HEK293 (cell line): ENCODE results near the gene CYP4F11.
"Not testable (repeated sequence)": the region's sequence is repeated elsewhere in the genome, so short reads cannot be mapped to it uniquely, and the experiment has no call there.

Experiments used
- CTCF ChIA-PET: fragments of 350-600 bp; formaldehyde crosslinking; extraction: SDS; loops from one replicate; lab custom pipeline; 2021; ENCODE audit warnings: antibody characterized with exemption; lab: Yijun Ruan, JAX
- POLR2A ChIA-PET: fragments of 300-600 bp; formaldehyde crosslinking; extraction: SDS; loops from one replicate; lab custom pipeline; 2020; ENCODE audit warnings: antibody characterized with exemption, inconsistent platforms; lab: Yijun Ruan, JAX
- H3K27ac ChIP-seq: fragments of 200-500 bp; sonication (Bioruptor generic); 2 replicates; pipeline ENCODE4 v1.5.1; 2014; ENCODE audit warnings: low read depth, low read length, control low read depth, inconsistent platforms; ENCODE audit errors: extremely low read depth
- H3K36me3 ChIP-seq, 2 experiments: fragments of 200-500 bp in 1 of 2; sonication (Bioruptor generic) in 1 of 2; 1 replicate in 1 of 2; 2 replicates in 1 of 2; pipeline ENCODE4 v1.5.1; 2014 to 2017; ENCODE audit warnings: inconsistent platforms in 2 of 2, low read length in 2 of 2; ENCODE audit not compliant: control insufficient read depth in 2 of 2, insufficient read depth in 1 of 2
- H3K4me1 ChIP-seq: fragments of 200-500 bp; sonication (Bioruptor generic); 2 replicates; pipeline ENCODE4 v1.5.1; 2014; ENCODE audit warnings: mild to moderate bottlenecking, low read length, inconsistent platforms; ENCODE audit not compliant: control insufficient read depth, insufficient read depth
- H3K4me3 ChIP-seq: 2 replicates; pipeline ENCODE4 v1.5.1; 2011; ENCODE audit warnings: low read depth, mild to moderate bottlenecking, control low read depth, low read length, moderate library complexity
- H3K9me3 ChIP-seq: fragments of 200-500 bp; sonication (Bioruptor generic); 2 replicates; pipeline ENCODE4 v1.5.1; 2014; ENCODE audit warnings: low read depth, low read length, inconsistent platforms; ENCODE audit not compliant: control insufficient read depth, insufficient read depth
- GLIS1 ChIP-seq: fragments of 450-650 bp; formaldehyde crosslinking; IDR thresholded peaks from 2 replicates; pipeline ENCODE4 v1.5.1; 2016; ENCODE audit warnings: missing biosample characterization, missing genetic modification characterization
- IKZF3 ChIP-seq: fragments of 450-650 bp; IDR thresholded peaks from 2 replicates; pipeline ENCODE4 v1.5.0; 2018; ENCODE audit warnings: missing biosample characterization, mild to moderate bottlenecking, missing genetic modification characterization, moderate library complexity
- PBX3 ChIP-seq: sonication (generic); formaldehyde crosslinking; IDR thresholded peaks from 2 replicates; pipeline ENCODE4 v1.8.1; 2022; ENCODE audit warnings: mild to moderate bottlenecking, moderate library complexity, missing genetic modification reagents
- SCRT1 ChIP-seq: fragments of 450-650 bp; formaldehyde crosslinking; IDR thresholded peaks from 2 replicates; pipeline ENCODE4 v1.5.1; 2016; ENCODE audit warnings: missing biosample characterization, missing genetic modification characterization, borderline replicate concordance
- SCRT2 ChIP-seq: fragments of 450-650 bp; formaldehyde crosslinking; IDR thresholded peaks from 2 replicates; pipeline ENCODE4 v1.5.1; 2016; ENCODE audit warnings: missing biosample characterization, missing genetic modification characterization
- SETDB1 ChIP-seq: IDR thresholded peaks from one replicate; pipeline ENCODE4 v1.6.1; 2017; ENCODE audit warnings: mild to moderate bottlenecking, low read length, moderate library complexity, mixed read lengths; ENCODE audit not compliant: insufficient read length
- SP2 ChIP-seq: fragments of 450-650 bp; formaldehyde crosslinking; IDR thresholded peaks from 2 replicates; pipeline ENCODE4 v1.5.1; 2016; ENCODE audit warnings: missing biosample characterization, missing genetic modification characterization
- SP3 ChIP-seq: fragments of 450-650 bp; formaldehyde crosslinking; IDR thresholded peaks from 2 replicates; pipeline ENCODE4 v1.5.1; 2016; ENCODE audit warnings: missing biosample characterization, missing genetic modification characterization
- TCF7L2 ChIP-seq: IDR thresholded peaks from 2 replicates; pipeline ENCODE4 v1.6.1; 2011; ENCODE audit warnings: low read depth, mild to moderate bottlenecking, inconsistent platforms, low read length, moderate library complexity, borderline replicate concordance
- TRIM28 ChIP-seq: IDR thresholded peaks from 2 replicates; pipeline ENCODE4 v1.6.1; 2011; ENCODE audit warnings: low read length, control low read depth, borderline replicate concordance
- ZBTB21 ChIP-seq: fragments of 450-650 bp; formaldehyde crosslinking; IDR thresholded peaks from 2 replicates; pipeline ENCODE4 v1.5.1; 2017; ENCODE audit warnings: missing biosample characterization, missing genetic modification characterization
- ZBTB48 ChIP-seq: fragments of 450-650 bp; formaldehyde crosslinking; IDR thresholded peaks from 2 replicates; pipeline ENCODE4 v1.5.1; 2016; ENCODE audit warnings: missing biosample characterization, missing genetic modification characterization
- ZEB2 ChIP-seq: fragments of 450-650 bp; formaldehyde crosslinking; IDR thresholded peaks from 2 replicates; pipeline ENCODE4 v1.5.1; 2016; ENCODE audit warnings: missing biosample characterization, missing genetic modification characterization
- ZFP3 ChIP-seq: fragments of 450-650 bp; formaldehyde crosslinking; IDR thresholded peaks from 2 replicates; pipeline ENCODE4 v1.5.1; 2016; ENCODE audit warnings: low read depth, missing biosample characterization, missing genetic modification characterization
- ZFP37 ChIP-seq: fragments of 450-650 bp; formaldehyde crosslinking; IDR thresholded peaks from 2 replicates; pipeline ENCODE4 v1.5.1; 2016; ENCODE audit warnings: missing biosample characterization, missing genetic modification characterization
- ZNF138 ChIP-seq: fragments of 450-650 bp; formaldehyde crosslinking; IDR thresholded peaks from 2 replicates; pipeline ENCODE4 v1.5.1; 2016; ENCODE audit warnings: missing biosample characterization, missing genetic modification characterization, borderline replicate concordance
- ZNF174 ChIP-seq: fragments of 450-650 bp; formaldehyde crosslinking; IDR thresholded peaks from 2 replicates; pipeline ENCODE4 v1.5.0; 2017; ENCODE audit warnings: missing biosample characterization, mild to moderate bottlenecking, missing genetic modification characterization
- ZNF214 ChIP-seq: fragments of 450-650 bp; formaldehyde crosslinking; IDR thresholded peaks from 2 replicates; pipeline ENCODE4 v1.5.1; 2017; ENCODE audit warnings: missing biosample characterization, mild to moderate bottlenecking, missing genetic modification characterization, borderline replicate concordance
- ZNF302 ChIP-seq: fragments of 450-650 bp; formaldehyde crosslinking; IDR thresholded peaks from 2 replicates; pipeline ENCODE4 v1.5.1; 2016; ENCODE audit warnings: missing biosample characterization, missing genetic modification characterization, low read depth
- ZNF37A ChIP-seq: fragments of 450-650 bp; IDR thresholded peaks from 2 replicates; pipeline ENCODE4 v1.5.1; 2018; ENCODE audit warnings: missing biosample characterization, missing genetic modification characterization
- ZNF48 ChIP-seq: fragments of 450-650 bp; formaldehyde crosslinking; IDR thresholded peaks from 2 replicates; pipeline ENCODE4 v1.5.1; 2016; ENCODE audit warnings: missing biosample characterization, missing genetic modification characterization
- ZNF501 ChIP-seq: fragments of 450-650 bp; formaldehyde crosslinking; IDR thresholded peaks from 2 replicates; pipeline ENCODE4 v1.5.1; 2016; ENCODE audit warnings: missing biosample characterization, missing genetic modification characterization
- ZNF521 ChIP-seq: fragments of 450-650 bp; formaldehyde crosslinking; IDR thresholded peaks from 2 replicates; pipeline ENCODE4 v1.5.1; 2017; ENCODE audit warnings: missing biosample characterization, mild to moderate bottlenecking, missing genetic modification characterization
- ZNF549 ChIP-seq: fragments of 450-650 bp; IDR thresholded peaks from 2 replicates; pipeline ENCODE4 v1.5.1; 2018; ENCODE audit warnings: missing biosample characterization, missing genetic modification characterization, mild to moderate bottlenecking, inconsistent platforms, moderate library complexity
- ZNF555 ChIP-seq: fragments of 450-650 bp; formaldehyde crosslinking; conservative IDR thresholded peaks from 2 replicates; pipeline ENCODE4 v1.5.1; 2017; ENCODE audit warnings: missing biosample characterization, mild to moderate bottlenecking, missing genetic modification characterization, inconsistent platforms
- ZNF560 ChIP-seq: fragments of 450-650 bp; formaldehyde crosslinking; IDR thresholded peaks from 2 replicates; pipeline ENCODE4 v1.5.1; 2017; ENCODE audit warnings: missing biosample characterization, missing genetic modification characterization, borderline replicate concordance
- ZNF580 ChIP-seq: fragments of 450-650 bp; formaldehyde crosslinking; IDR thresholded peaks from 2 replicates; pipeline ENCODE4 v1.5.1; 2016; ENCODE audit warnings: missing biosample characterization, missing genetic modification characterization
- ZNF621 ChIP-seq: fragments of 450-650 bp; formaldehyde crosslinking; IDR thresholded peaks from 2 replicates; pipeline ENCODE4 v1.5.1; 2017; ENCODE audit warnings: missing biosample characterization, missing genetic modification characterization
- ZNF623 ChIP-seq: fragments of 450-650 bp; formaldehyde crosslinking; IDR thresholded peaks from 2 replicates; pipeline ENCODE4 v1.5.1; 2016; ENCODE audit warnings: missing biosample characterization, missing genetic modification characterization
- ZNF629 ChIP-seq: fragments of 450-650 bp; formaldehyde crosslinking; IDR thresholded peaks from 2 replicates; pipeline ENCODE4 v1.5.1; 2017; ENCODE audit warnings: missing biosample characterization, missing genetic modification characterization
- ZNF654 ChIP-seq: fragments of 450-650 bp; formaldehyde crosslinking; IDR thresholded peaks from 2 replicates; pipeline ENCODE4 v1.5.1; 2016; ENCODE audit warnings: low read depth, missing biosample characterization, missing genetic modification characterization
- ZNF670 ChIP-seq: fragments of 450-650 bp; formaldehyde crosslinking; IDR thresholded peaks from 2 replicates; pipeline ENCODE4 v1.5.1; 2016; ENCODE audit warnings: missing biosample characterization, missing genetic modification characterization, low read depth
- ZNF76 ChIP-seq: fragments of 450-650 bp; formaldehyde crosslinking; IDR thresholded peaks from 2 replicates; pipeline ENCODE4; 2016; ENCODE audit warnings: low read depth, missing biosample characterization, missing genetic modification characterization, borderline replicate concordance
- ZNF843 ChIP-seq: fragments of 450-650 bp; formaldehyde crosslinking; IDR thresholded peaks from 2 replicates; pipeline ENCODE4 v1.5.1; 2016; ENCODE audit warnings: missing biosample characterization, missing genetic modification characterization
- ZSCAN16 ChIP-seq: fragments of 450-650 bp; formaldehyde crosslinking; IDR thresholded peaks from 2 replicates; pipeline ENCODE4 v1.5.1; 2016; ENCODE audit warnings: missing biosample characterization, missing genetic modification characterization
- ZSCAN30 ChIP-seq: fragments of 450-650 bp; IDR thresholded peaks from 2 replicates; pipeline ENCODE4 v1.5.1; 2018; ENCODE audit warnings: missing biosample characterization, mild to moderate bottlenecking, missing genetic modification characterization, moderate library complexity
- ZXDB ChIP-seq: fragments of 450-650 bp; formaldehyde crosslinking; IDR thresholded peaks from 2 replicates; pipeline ENCODE4 v1.5.1; 2016; ENCODE audit warnings: missing biosample characterization, missing genetic modification characterization

The CYP4F11 gene

GRCh38 chr19:15902254-15902653 lies 32.1 kb downstream of the CYP4F11 start:
- Histone ChIP-seq H3K9me3 (no peaks in the 10 kb centered on the region), H3K27ac (no peak overlapping the region), H3K36me3 (no peaks in the 10 kb centered on the region), H3K4me1 (no peaks in the 10 kb centered on the region), H3K4me3 (no peak overlapping the region)
- CTCF ChIA-PET = no interaction called here
- no peak for TF ChIP-seq ZNF521 (tag by site-specific recombination)
- TF ChIP-seq ZNF501 (tag by site-specific recombination) = no peak
- no peak for TF ChIP-seq ZNF48 (tag by site-specific recombination)
- TF ChIP-seq ZNF138 (tag by site-specific recombination) = no peak
- no peak for TF ChIP-seq TRIM28
- no peak for TF ChIP-seq ZNF549 (tag by site-specific recombination)
- TF ChIP-seq IKZF3 (tag by site-specific recombination) = no peak
- no peak for TF ChIP-seq SETDB1
- TF ChIP-seq ZNF670 (tag by site-specific recombination) = no peak
- TF ChIP-seq ZBTB48 (tag by site-specific recombination) = no peak
- no peak for TF ChIP-seq ZNF843
- no peak for TF ChIP-seq ZNF214
- TF ChIP-seq ZNF560 (tag by site-specific recombination) = no peak
- no peak for TF ChIP-seq ZSCAN16 (tag by site-specific recombination)
- TF ChIP-seq SP2 (tag by site-specific recombination) = no peak
- no peak for TF ChIP-seq ZNF76 (tag by site-specific recombination)
- no peak for TF ChIP-seq ZFP37 (tag by site-specific recombination)
- TF ChIP-seq ZNF37A (tag by site-specific recombination) = no peak
- POLR2A ChIA-PET = no interaction called here

- no peaks in the 10 kb centered on the region for H3K4me1 ChIP-seq
- ChIA-PET POLR2A (no interaction called here), CTCF (interaction anchor here (0.5 to 0.6 kb wide), 2 partner anchors 58 to 115 kb away, joined by 3 read pairs; no protein-coding TSS in a partner anchor)
- H3K9me3 ChIP-seq = no peaks in the 10 kb centered on the region
- no peak overlapping the region for H3K4me3 ChIP-seq
- no peak overlapping the region for H3K27ac ChIP-seq
- TF ChIP-seq SCRT1 (no peak), GLIS1 (tag by site-specific recombination) (no peak), ZEB2 (tag by site-specific recombination) (no peak), ZNF174 (tag by site-specific recombination) (no peak), ZNF302 (no peak), TCF7L2 (no peak), ZNF621 (tag by site-specific recombination) (no peak), PBX3 (CRISPR knock-in tag) (no peak), ZNF555 (tag by site-specific recombination) (no peak), SCRT2 (tag by site-specific recombination) (no peak), ZNF48 (tag by site-specific recombination) (no peak), ZBTB21 (no peak), ZXDB (no peak), ZSCAN30 (no peak), ZNF580 (no peak), ZNF654 (no peak), ZNF629 (tag by site-specific recombination) (no peak), ZNF623 (tag by site-specific recombination) (no peak), ZFP3 (tag by site-specific recombination) (no peak), SP3 (tag by site-specific recombination) (no peak)
- no peaks in the 10 kb centered on the region for H3K36me3 ChIP-seq
These were observed 33.8 kb downstream of the CYP4F11 start for GRCh38 chr19:15900504-15900903.

GRCh38 chr19:15900032-15900431 lies 34.3 kb downstream of the CYP4F11 start:
- POLR2A ChIA-PET, H3K9me3 ChIP-seq, H3K36me3 ChIP-seq, H3K27ac ChIP-seq, H3K4me1 ChIP-seq, H3K4me3 ChIP-seq: not testable (repeated sequence)
- CTCF ChIA-PET = interaction anchor here (0.5 kb wide), 1 partner anchor 115 kb away, joined by 3 read pairs; no protein-coding TSS in a partner anchor
